GM23338 (cell line): ENCODE measurements around the gene MFSD6. TPM values are rescaled to one million over a fixed set of nuclear protein-coding genes. Genes with fewer than 3 reads are reported as not detected.

Source experiments
- ATAC-seq: fragments of 200-7000 bp; cut with Tn5 transposase; 3 replicates; pipeline ENCODE4 v1.9.1; 2020
- DNase-seq: peaks from one replicate; pipeline ENCODE4 v3.0.0-alpha.2; 2015; ENCODE audit warnings: low spot score
- H2AFZ ChIP-seq: fragments of 200-600 bp; sonication (generic); 2 replicates; pipeline ENCODE4 v1.8.0; 2016; ENCODE audit warnings: antibody characterized with exemption, mild to moderate bottlenecking, moderate library complexity
- H3F3A ChIP-seq: fragments of 200-600 bp; sonication (generic); replicated peaks from 2 replicates; pipeline ENCODE4 v1.8.0; 2017; ENCODE audit warnings: antibody characterized with exemption, mixed run types, low read depth
- H3K27ac ChIP-seq: fragments of 200-600 bp; sonication (generic); 2 replicates; pipeline ENCODE4 v1.6.1; 2016; ENCODE audit warnings: low read depth
- H3K27me3 ChIP-seq: fragments of 200-600 bp; sonication (generic); 2 replicates; pipeline ENCODE4 v1.8.0; 2016; ENCODE audit warnings: mild to moderate bottlenecking, mixed run types, moderate library complexity; ENCODE audit not compliant: insufficient read depth
- H3K36me3 ChIP-seq: fragments of 200-600 bp; sonication (generic); 2 replicates; pipeline ENCODE4 v1.8.0; 2016; ENCODE audit warnings: mild to moderate bottlenecking; ENCODE audit not compliant: insufficient read depth
- H3K4me1 ChIP-seq: fragments of 200-600 bp; sonication (generic); 2 replicates; pipeline ENCODE4 v1.8.0; 2016; ENCODE audit warnings: mild to moderate bottlenecking, moderate library complexity; ENCODE audit not compliant: insufficient read depth
- H3K4me2 ChIP-seq: fragments of 200-600 bp; sonication (generic); 2 replicates; pipeline ENCODE4 v1.7.1; 2017; ENCODE audit warnings: mixed run types
- H3K4me3 ChIP-seq: fragments of 200-600 bp; sonication (generic); 2 replicates; pipeline ENCODE4 v1.6.1; 2016; ENCODE audit warnings: mixed run types
- H3K79me2 ChIP-seq: fragments of 200-600 bp; sonication (generic); replicated peaks from 2 replicates; pipeline ENCODE4 v1.8.0; 2017; ENCODE audit warnings: mild to moderate bottlenecking; ENCODE audit not compliant: insufficient read depth
- H3K9me2 ChIP-seq: fragments of 200-600 bp; sonication (generic); 2 replicates; pipeline ENCODE4 v1.8.0; 2017; ENCODE audit not compliant: insufficient read depth
- H4K20me1 ChIP-seq: fragments of 200-600 bp; sonication (generic); replicated peaks from 2 replicates; pipeline ENCODE4 v1.8.0; 2017; ENCODE audit warnings: mild to moderate bottlenecking; ENCODE audit not compliant: insufficient read depth
- H3K27ac Mint-ChIP-seq: 2 replicates; pipeline ENCODE4 v1.8.0; 2020; ENCODE audit warnings: inconsistent platforms, mild to moderate bottlenecking, moderate library complexity, mixed read lengths
- H3K27me3 Mint-ChIP-seq: 3 replicates; pipeline ENCODE4 v1.8.0; 2022; ENCODE audit warnings: low read depth, mild to moderate bottlenecking, moderate library complexity, mixed read lengths, inconsistent platforms; ENCODE audit not compliant: insufficient read depth, poor library complexity
- H3K36me3 Mint-ChIP-seq: 3 replicates; pipeline ENCODE4 v1.8.0; 2021; ENCODE audit warnings: low read depth, mild to moderate bottlenecking, inconsistent platforms, moderate library complexity, mixed read lengths
- H3K4me1 Mint-ChIP-seq: 3 replicates; pipeline ENCODE4 v1.8.0; 2020; ENCODE audit warnings: mild to moderate bottlenecking, inconsistent platforms, mixed read lengths
- H3K4me3 Mint-ChIP-seq: 3 replicates; pipeline ENCODE4 v1.8.0; 2021; ENCODE audit warnings: moderate library complexity, mild to moderate bottlenecking, inconsistent platforms, mixed read lengths
- H3K9me3 Mint-ChIP-seq: 3 replicates; pipeline ENCODE4 v1.8.0; 2020; ENCODE audit warnings: moderate library complexity, mild to moderate bottlenecking, inconsistent platforms, mixed read lengths
- CREB1 ChIP-seq: fragments of 250-450 bp; sonication (Bioruptor Pico); IDR thresholded peaks from 2 replicates; pipeline ENCODE4 v1.5.0; 2020; ENCODE audit warnings: low read depth, mild to moderate bottlenecking, moderate library complexity
- CTCF ChIP-seq, 2 experiments: fragments of 200-600 bp in 1 of 2; sonication (generic) in 1 of 2; conservative IDR thresholded peaks; 2 replicates each; pipeline versions ENCODE4 v1.5.1 to v1.6.1; 2016 to 2017; ENCODE audit warnings: antibody characterized with exemption in 2 of 2, low read depth in 2 of 2, mild to moderate bottlenecking in 2 of 2, moderate library complexity in 1 of 2
- ETS1 ChIP-seq: IDR thresholded peaks from 2 replicates; pipeline ENCODE4 v1.6.1; 2016; ENCODE audit warnings: antibody characterized with exemption
- EZH2 ChIP-seq: fragments of 200-600 bp; sonication (generic); IDR thresholded peaks from one replicate; pipeline ENCODE4 v1.8.0; 2017; ENCODE audit warnings: antibody characterized with exemption, mild to moderate bottlenecking, low read depth; ENCODE audit not compliant: unreplicated experiment
- EZH2phosphoT487 ChIP-seq: fragments of 200-600 bp; sonication (generic); IDR thresholded peaks from one replicate; pipeline ENCODE4 v1.8.1; 2018; ENCODE audit warnings: antibody characterized with exemption; ENCODE audit not compliant: unreplicated experiment
- JUNB ChIP-seq: IDR thresholded peaks from one replicate; pipeline ENCODE4 v1.6.1; 2016; ENCODE audit warnings: antibody characterized with exemption; ENCODE audit not compliant: unreplicated experiment
- NANOG ChIP-seq: IDR thresholded peaks from 2 replicates; pipeline ENCODE4 v1.6.1; 2016; ENCODE audit warnings: antibody characterized with exemption, borderline replicate concordance
- POLR2AphosphoS5 ChIP-seq: IDR thresholded peaks from 2 replicates; pipeline ENCODE4 v1.6.1; 2016; ENCODE audit warnings: antibody characterized with exemption, low read depth
- REST ChIP-seq: IDR thresholded peaks from one replicate; pipeline ENCODE4 v1.6.1; 2018; ENCODE audit warnings: antibody characterized with exemption; ENCODE audit not compliant: unreplicated experiment
- STAT1 ChIP-seq: IDR thresholded peaks from one replicate; pipeline ENCODE4 v1.6.1; 2016; ENCODE audit warnings: antibody characterized with exemption; ENCODE audit not compliant: unreplicated experiment
- ZNF114 ChIP-seq: fragments of 250-450 bp; sonication (Bioruptor Pico); IDR thresholded peaks from 2 replicates; pipeline ENCODE4 v1.5.0; 2020; ENCODE audit warnings: mild to moderate bottlenecking, moderate library complexity
- ZNF331 ChIP-seq: fragments of 250-450 bp; sonication (Bioruptor Pico); IDR thresholded peaks from 2 replicates; pipeline ENCODE4 v1.5.0; 2020; ENCODE audit warnings: low read depth, mild to moderate bottlenecking, moderate library complexity
- ZNF462 ChIP-seq: fragments of 250-450 bp; sonication (Bioruptor Pico); IDR thresholded peaks from 2 replicates; pipeline ENCODE4 v1.5.0; 2020; ENCODE audit warnings: mild to moderate bottlenecking, moderate library complexity
- polyA plus RNA-seq: library from polyadenylated mRNA; unstranded; fragments of >200 nt; fragmentation: Nextera tagmentation; extraction: Ambion mirVana; gene quantifications from 2 replicates; pipeline ENCODE4 v1.2.1, GENCODE V29; 2016
- total RNA-seq: library from RNA; depleted of rRNA; stranded (reverse); fragments of >200 nt; shearing (Covaris generic); gene quantifications from 2 replicates; pipeline ENCODE4 v1.2.3, GENCODE V29; 2014

The MFSD6 gene
- total and polyA plus RNA-seq, 2 experiments from 2014 or later, result 2.3 to 9.6 TPM

GRCh38 chr2:190444976-190445375, 36.8 kb downstream of the MFSD6 start:
- TF ChIP-seq POLR2AphosphoS5 (no peak), CREB1 (CRISPR knock-in tag) (no peak), EZH2phosphoT487 (no peak), REST (no peak), NANOG (no peak), STAT1 (no peak), CTCF (conservative IDR thresholded peaks at IDR 0.05; ENCODE audit: low read depth in 2 of 2) (no peak), EZH2 (no peak), ZNF462 (CRISPR knock-in tag) (no peak), ZNF114 (no peak), ZNF331 (no peak), ETS1 (no peak), JUNB (no peak)
- Histone ChIP-seq H4K20me1 (no peaks in the 10 kb centered on the region), H3K27ac (no peak overlapping the region), H3K79me2 (no peaks in the 10 kb centered on the region), H3F3A (no peaks in the 10 kb centered on the region), H3K27me3 (no peaks in the 10 kb centered on the region), H3K4me1 (no peaks in the 10 kb centered on the region), H3K9me2 (0 out of 2 replicates have a peak, but pooled peaks cover 3% of the 10 kb centered on the region), H3K4me2 (no peak overlapping the region), H3K4me3 (no peak overlapping the region), H2AFZ (no peak overlapping the region), H3K36me3 (no peaks in the 10 kb centered on the region)
- Mint-ChIP-seq H3K4me3 (no peak overlapping the region), H3K4me1 (peaks cover 4% of the 10 kb centered on the region), H3K27me3 (no peaks in the 10 kb centered on the region), H3K27ac (no peak overlapping the region), H3K36me3 (no peaks in the 10 kb centered on the region), H3K9me3 (no peaks in the 10 kb centered on the region)
- ATAC-seq, result no peak
- no peak for DNase-seq
